T1000 (cell line): ENCODE measurements around the gene LIG3.
"Not testable (repeated sequence)": the region's sequence is repeated elsewhere in the genome, so short reads cannot be mapped to it uniquely, and the experiment has no call there.

Experiments used
- DNase-seq: peaks from one replicate; lab custom pipeline; 2025; ENCODE audit warnings: mixed read lengths; lab: John Stamatoyannopoulos, UW

LIG3 gene

GRCh38 chr17:34980353-34980680 lies at the start of gene LIG3:
Gene LIG3, plus strand, starts transcription at chr17:34980512. Its CDS starts 2,494 bp downstream, at chr17:34983006.
- DNase-seq: peak; percentile 91

- not testable (repeated sequence) for DNase-seq
Measured at GRCh38 chr17:34950780-34951179, 29.5 kb upstream of the LIG3 start.

DNA sequence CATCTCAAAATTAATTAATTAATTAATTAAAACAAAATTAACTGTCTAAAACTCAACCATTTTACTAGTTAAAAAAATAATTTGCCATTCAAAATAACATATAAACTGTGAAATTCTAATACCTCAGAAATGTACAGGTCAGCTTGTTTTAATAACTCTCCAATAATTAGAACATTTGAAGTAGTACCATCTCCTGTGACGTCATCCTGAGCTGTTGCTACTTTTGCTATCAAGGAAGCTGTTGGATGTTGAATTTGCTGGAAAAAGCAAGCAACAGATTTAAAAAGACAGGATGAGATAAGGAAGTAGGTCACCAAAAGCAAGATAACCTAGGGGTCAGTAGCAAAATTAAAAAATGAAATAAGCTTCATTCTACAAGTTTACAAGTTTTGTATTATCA lies 21.9 kb upstream of the LIG3 start:
- no peak for DNase-seq

DNA sequence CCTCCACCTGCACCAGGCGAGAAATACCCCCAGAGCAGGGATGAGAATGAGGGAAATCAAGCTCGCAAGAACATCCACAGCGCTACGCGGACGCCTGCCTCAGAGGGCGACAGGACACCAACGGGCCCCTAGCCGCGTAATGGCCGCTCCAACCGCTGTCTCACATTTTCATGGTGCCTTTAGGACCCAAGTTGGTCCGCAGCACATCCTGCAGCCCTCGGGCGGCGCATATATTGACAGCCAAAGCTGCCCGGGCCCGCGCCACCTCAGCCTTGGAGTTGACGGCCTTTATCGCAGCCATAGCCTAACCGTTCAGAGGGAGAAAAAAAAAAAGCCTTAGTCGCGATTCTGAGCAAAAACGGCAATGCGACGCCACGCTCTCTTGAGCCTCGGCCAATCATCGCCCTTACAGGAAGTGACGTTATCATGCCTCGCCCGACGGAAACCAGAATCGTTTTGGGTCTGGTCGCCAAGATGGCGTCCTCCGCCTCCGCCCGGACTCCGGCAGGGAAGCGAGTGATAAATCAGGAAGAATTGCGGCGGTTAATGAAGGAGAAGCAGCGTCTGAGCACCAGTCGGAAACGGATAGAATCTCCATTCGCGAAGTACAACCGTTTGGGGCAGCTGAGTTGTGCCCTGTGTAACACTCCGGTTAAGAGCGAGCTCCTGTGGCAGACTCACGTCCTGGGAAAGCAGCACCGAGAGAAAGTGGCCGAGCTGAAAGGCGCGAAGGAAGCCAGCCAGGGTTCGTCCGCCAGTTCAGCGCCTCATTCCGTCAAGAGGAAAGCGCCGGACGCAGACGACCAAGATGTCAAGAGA lies 19.0 kb upstream of the LIG3 start, which contains the start of the genes CCT6B and ZNF830:
TSS of gene CCT6B (minus strand) at position 368 of the 819 bp plus-strand sequence. CDS start at position 301, 67 bp downstream.
TSS of gene ZNF830 (plus strand) at position 448 of the 819 bp plus-strand sequence. CDS start at position 475, 27 bp downstream.
- peak; percentile 84 for DNase-seq

DNA sequence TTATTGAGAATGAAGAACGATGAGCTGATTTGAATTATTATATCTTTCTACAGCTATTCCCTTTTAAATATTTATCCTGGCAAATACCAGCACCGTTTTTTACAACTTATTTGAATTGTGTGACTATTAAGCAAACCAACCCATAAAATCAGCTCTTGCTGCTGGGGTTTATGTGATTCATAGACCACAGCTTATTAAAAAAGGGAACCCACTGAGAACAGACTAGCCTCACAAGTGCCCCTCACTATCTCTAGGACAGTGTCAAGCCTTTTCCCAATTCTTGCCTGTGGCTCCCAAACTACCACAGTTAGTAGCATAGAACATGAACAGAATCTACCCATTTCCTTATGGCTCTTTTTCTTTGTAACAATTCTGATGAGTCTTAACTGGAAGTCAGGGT lies 6.1 kb upstream of the LIG3 start:
- no peak for DNase-seq

- DNase-seq: no peak
Measured at GRCh38 chr17:34974794-34975785, 5.2 kb upstream of the LIG3 start.

GRCh38 chr17:34979153-34979552 lies 1.2 kb upstream of the LIG3 start:
- DNase-seq: no peak

- no peak for DNase-seq
Measured at GRCh38 chr17:34979650-34980352, 511 bp upstream of the LIG3 start.

- DNase-seq: peak; percentile 65
Measured at GRCh38 chr17:34980681-34981537, 597 bp downstream of the LIG3 start.

- DNase-seq: no peak
Measured at GRCh38 chr17:34981538-34982241, 1.4 kb downstream of the LIG3 start.

GRCh38 chr17:34987232-34987631 lies 6.9 kb downstream of the LIG3 start:
- DNase-seq: no peak

GRCh38 chr17:34988644-34989043 lies 8.3 kb downstream of the LIG3 start:
- DNase-seq: no peak

GRCh38 chr17:34989473-34989872 lies 9.2 kb downstream of the LIG3 start:
- no peak for DNase-seq

GRCh38 chr17:34990921-34991365 lies 10.6 kb downstream of the LIG3 start:
- no peak for DNase-seq

GRCh38 chr17:34991606-34992005 lies 11.3 kb downstream of the LIG3 start:
- no peak for DNase-seq

GRCh38 chr17:34993031-34993430 lies 12.7 kb downstream of the LIG3 start:
- no peak for DNase-seq

DNA sequence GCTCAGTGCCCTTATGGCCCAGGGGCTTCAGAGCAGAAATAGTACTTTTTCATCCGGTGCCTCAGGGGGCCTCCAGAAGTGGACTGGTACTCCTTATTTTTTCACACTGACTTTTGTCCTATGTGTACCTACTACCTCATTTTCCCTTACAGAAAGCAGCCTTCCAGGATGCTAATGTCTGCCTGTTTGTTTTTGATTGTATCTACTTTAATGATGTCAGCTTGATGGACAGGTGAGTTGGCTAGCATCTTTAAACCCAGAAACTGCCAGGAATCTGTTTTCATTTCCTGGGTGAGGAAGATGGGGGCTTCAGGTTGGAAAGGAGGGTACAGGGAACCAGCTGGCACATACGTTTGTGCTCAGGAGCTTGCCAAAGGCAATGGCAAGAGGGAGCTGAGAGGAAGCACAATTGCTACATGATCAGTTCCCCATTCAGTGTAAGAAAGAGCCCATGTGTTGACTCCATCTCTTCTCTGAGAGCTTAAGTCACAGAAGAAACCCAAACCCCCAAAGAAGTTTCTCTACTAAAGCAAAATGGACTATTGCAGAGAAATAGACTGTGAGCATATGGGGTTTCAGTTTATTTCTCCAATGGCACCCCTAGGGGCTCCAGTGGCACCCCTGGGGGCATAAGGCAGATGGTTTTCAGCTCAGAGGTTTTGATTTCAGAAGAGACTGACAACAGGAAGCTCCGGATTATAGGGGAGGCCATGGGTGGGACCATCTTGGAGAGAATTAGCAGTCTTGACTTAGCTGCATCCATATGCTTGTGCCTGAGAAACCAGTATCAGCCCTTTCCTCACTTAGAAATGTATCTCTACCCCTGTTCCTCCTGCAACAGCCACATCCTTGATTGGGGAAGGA lies 16.3 kb downstream of the LIG3 start:
- DNase-seq: no peak

- no peak for DNase-seq
Measured at GRCh38 chr17:34997355-34997862, 17.1 kb downstream of the LIG3 start.

GRCh38 chr17:34998205-34998604 lies 17.9 kb downstream of the LIG3 start:
- no peak for DNase-seq
